ENCODE measurements around the gene CEACAM4. TPM values are rescaled to one million over a fixed set of nuclear protein-coding genes. Genes with fewer than 3 reads are reported as not detected.

Gene CEACAM4
- total and polyA plus RNA-seq, 2 of the 8 experiments (the other 6 are each of a cell fraction or from before 2014, with no cell fraction given), result not detected

- TF ChIP-seq FOSL1 (IDR thresholded peaks at IDR 0.05; ENCODE audit: insufficient read depth, low read depth, low read length) (no peak), HDAC2 (IDR thresholded peaks at IDR 0.05; ENCODE audit: borderline replicate concordance in 1 of 2, low read depth in 2 of 2, low read length in 2 of 2) (no peak), NANOG (IDR thresholded peaks at IDR 0.05; ENCODE audit: insufficient read depth, low read depth, low read length, poor library complexity, severe bottlenecking) (no peak), KDM4A (IDR thresholded peaks at IDR 0.05; ENCODE audit: low read depth, low read length, severe bottlenecking) (no peak), MAFK (IDR thresholded peaks at IDR 0.05; ENCODE audit: low read depth, low read length) (no peak), KDM5A (IDR thresholded peaks at IDR 0.05; ENCODE audit: low read length) (no peak)
Measured at GRCh38 chr19:41586064-41586463, 40.8 kb downstream of the CEACAM4 start (continued).
